SU-DHL-6 (cell line): ENCODE results near the gene VTI1A.

Experiments used
- H2AFZ ChIP-seq: fragments of 200-600 bp; sonication (generic); 2 replicates; pipeline ENCODE4 v1.6.1; 2014; ENCODE audit warnings: low read depth, mild to moderate bottlenecking, moderate library complexity, mixed read lengths, antibody characterized with exemption, low read length; ENCODE audit not compliant: severe bottlenecking
- H3F3A ChIP-seq: fragments of 200-600 bp; shearing (Covaris generic); 2 replicates; pipeline ENCODE4 v1.6.0; 2016; ENCODE audit warnings: antibody characterized with exemption, mild to moderate bottlenecking; ENCODE audit not compliant: insufficient read depth
- H3K27ac ChIP-seq: fragments of 200-600 bp; sonication (generic); 2 replicates; pipeline ENCODE4 v1.5.1; 2016; ENCODE audit warnings: low read depth, mild to moderate bottlenecking, low read length, moderate library complexity, mixed read lengths
- H3K27me3 ChIP-seq: fragments of 200-600 bp; sonication (generic), shearing (Covaris generic); 2 replicates; pipeline ENCODE4 v1.6.0; 2014; ENCODE audit warnings: mild to moderate bottlenecking, low read length
- H3K36me3 ChIP-seq: fragments of 200-600 bp; sonication (generic); 2 replicates; pipeline ENCODE4 v1.6.1; 2014; ENCODE audit warnings: mild to moderate bottlenecking, low read length, mixed read lengths
- H3K4me2 ChIP-seq: fragments of 300-600, 200-600 bp; shearing (Covaris generic), sonication (generic); 2 replicates; pipeline ENCODE4 v1.6.0; 2014; ENCODE audit warnings: low read length, low read depth, mild to moderate bottlenecking; ENCODE audit not compliant: poor library complexity, severe bottlenecking
- H3K4me3 ChIP-seq: fragments of 200-600 bp; sonication (generic); 2 replicates; pipeline ENCODE4 v1.5.1; 2014; ENCODE audit warnings: antibody characterized with exemption, low read length, mild to moderate bottlenecking, mixed read lengths; ENCODE audit not compliant: insufficient read depth, poor library complexity, severe bottlenecking
- H3K79me2 ChIP-seq: fragments of 200-600 bp; sonication (generic); 2 replicates; pipeline ENCODE4 v1.6.1; 2014; ENCODE audit warnings: mild to moderate bottlenecking, low read length, moderate library complexity; ENCODE audit not compliant: insufficient read depth
- H3K9ac ChIP-seq: fragments of 200-600 bp; sonication (generic); 2 replicates; pipeline ENCODE4 v1.7.0; 2014; ENCODE audit warnings: mild to moderate bottlenecking, low read length
- H3K9me2 ChIP-seq: fragments of 200-600 bp; sonication (generic); replicated peaks from 2 replicates; pipeline ENCODE4 v1.6.1; 2014; ENCODE audit warnings: low read length; ENCODE audit not compliant: insufficient read depth
- H3K9me3 ChIP-seq: fragments of 200-600 bp; sonication (generic); 2 replicates; pipeline ENCODE4 v1.6.1; 2014; ENCODE audit warnings: low read length, mixed read lengths; ENCODE audit not compliant: insufficient read depth
- H4K20me1 ChIP-seq: fragments of 200-600 bp; sonication (generic); 2 replicates; pipeline ENCODE4 v1.6.1; 2014; ENCODE audit warnings: low read depth, mild to moderate bottlenecking, antibody characterized with exemption, low read length, moderate library complexity, mixed read lengths
- EZH2phosphoT487 ChIP-seq: fragments of 200-600 bp; sonication (generic), shearing (Covaris generic); conservative IDR thresholded peaks from 2 replicates; pipeline ENCODE4 v1.6.1; 2018; ENCODE audit warnings: mild to moderate bottlenecking, antibody characterized with exemption, low read length, moderate library complexity, mixed read lengths
- TF ChIP-seq, protein P1 (sequence below): fragments of 200-600 bp; sonication (generic); IDR thresholded peaks from one replicate; pipeline ENCODE4 v1.5.1; 2017; ENCODE audit warnings: antibody characterized with exemption, mild to moderate bottlenecking, low read length, moderate library complexity; ENCODE audit not compliant: insufficient read depth, poor library complexity, severe bottlenecking

VTI1A gene

DNA sequence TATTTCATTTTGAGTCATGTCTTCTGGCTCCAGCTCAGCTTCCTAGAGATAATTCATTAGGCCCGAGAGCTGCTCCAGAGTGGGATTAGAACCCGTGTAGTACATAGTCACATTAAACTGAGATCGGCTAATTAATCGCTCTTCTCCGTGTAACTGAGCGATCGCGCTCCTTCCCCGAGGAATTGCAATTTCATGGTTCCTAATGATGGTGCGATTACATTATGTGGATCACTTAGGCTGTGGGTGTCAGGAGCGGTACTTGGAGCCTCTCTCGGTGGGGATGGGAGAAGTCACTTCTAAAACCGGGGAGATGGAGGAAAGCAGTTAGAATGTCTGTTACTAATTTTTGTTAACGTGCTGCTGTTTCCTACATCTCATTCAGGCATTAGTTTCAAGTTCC lies 380.1 kb downstream of the VTI1A start:
- H3K9me2 ChIP-seq = no peaks in the 10 kb centered on the region
- no peaks in the 10 kb centered on the region for H4K20me1 ChIP-seq
- H3K9me3 ChIP-seq = no peaks in the 10 kb centered on the region
- no peak overlapping the region for H3K4me3 ChIP-seq
- no peak overlapping the region for H3K4me2 ChIP-seq
- H3F3A ChIP-seq = no peaks in the 10 kb centered on the region
- H3K36me3 ChIP-seq = no peaks in the 10 kb centered on the region
- H3K9ac ChIP-seq = no peak overlapping the region
- TF ChIP-seq EZH2phosphoT487 = no peak
- TF ChIP-seq, protein P1, sequence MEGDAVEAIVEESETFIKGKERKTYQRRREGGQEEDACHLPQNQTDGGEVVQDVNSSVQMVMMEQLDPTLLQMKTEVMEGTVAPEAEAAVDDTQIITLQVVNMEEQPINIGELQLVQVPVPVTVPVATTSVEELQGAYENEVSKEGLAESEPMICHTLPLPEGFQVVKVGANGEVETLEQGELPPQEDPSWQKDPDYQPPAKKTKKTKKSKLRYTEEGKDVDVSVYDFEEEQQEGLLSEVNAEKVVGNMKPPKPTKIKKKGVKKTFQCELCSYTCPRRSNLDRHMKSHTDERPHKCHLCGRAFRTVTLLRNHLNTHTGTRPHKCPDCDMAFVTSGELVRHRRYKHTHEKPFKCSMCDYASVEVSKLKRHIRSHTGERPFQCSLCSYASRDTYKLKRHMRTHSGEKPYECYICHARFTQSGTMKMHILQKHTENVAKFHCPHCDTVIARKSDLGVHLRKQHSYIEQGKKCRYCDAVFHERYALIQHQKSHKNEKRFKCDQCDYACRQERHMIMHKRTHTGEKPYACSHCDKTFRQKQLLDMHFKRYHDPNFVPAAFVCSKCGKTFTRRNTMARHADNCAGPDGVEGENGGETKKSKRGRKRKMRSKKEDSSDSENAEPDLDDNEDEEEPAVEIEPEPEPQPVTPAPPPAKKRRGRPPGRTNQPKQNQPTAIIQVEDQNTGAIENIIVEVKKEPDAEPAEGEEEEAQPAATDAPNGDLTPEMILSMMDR = no peak
- H3K27ac ChIP-seq = no peak overlapping the region
- no peaks in the 10 kb centered on the region for H3K27me3 ChIP-seq
- H2AFZ ChIP-seq = no peak overlapping the region
- H3K79me2 ChIP-seq = no peaks in the 10 kb centered on the region

DNA sequence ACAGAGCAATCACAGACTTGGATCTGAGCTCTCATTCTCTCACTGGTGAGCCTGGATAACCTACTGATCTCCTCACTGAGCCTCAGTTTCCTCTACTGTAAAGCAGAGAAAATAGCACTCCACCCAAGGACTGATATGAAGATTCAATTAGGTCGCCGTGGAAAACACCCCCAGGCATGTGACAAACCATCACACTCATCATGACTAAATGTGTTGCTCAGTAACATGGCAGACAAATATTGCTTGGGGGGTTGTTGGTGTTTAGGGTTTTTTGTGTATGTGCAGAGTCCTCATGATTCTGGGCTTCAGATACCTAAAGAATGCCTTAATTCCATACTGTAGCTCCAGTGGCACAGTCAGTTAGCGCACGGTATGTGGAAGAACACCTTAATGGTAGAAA lies 380.9 kb downstream of the VTI1A start:
- H3K9me2 ChIP-seq = no peaks in the 10 kb centered on the region
- no peaks in the 10 kb centered on the region for H3K27me3 ChIP-seq
- no peak overlapping the region for H3K27ac ChIP-seq
- H3K79me2 ChIP-seq = no peaks in the 10 kb centered on the region
- TF ChIP-seq, protein P1 = no peak
- TF ChIP-seq EZH2phosphoT487 = no peak
- no peak overlapping the region for H2AFZ ChIP-seq
- no peaks in the 10 kb centered on the region for H4K20me1 ChIP-seq
- H3K9ac ChIP-seq = no peak overlapping the region
- H3F3A ChIP-seq = no peaks in the 10 kb centered on the region
- H3K9me3 ChIP-seq = no peaks in the 10 kb centered on the region
- no peak overlapping the region for H3K4me2 ChIP-seq
- no peaks in the 10 kb centered on the region for H3K36me3 ChIP-seq
- no peak overlapping the region for H3K4me3 ChIP-seq

DNA sequence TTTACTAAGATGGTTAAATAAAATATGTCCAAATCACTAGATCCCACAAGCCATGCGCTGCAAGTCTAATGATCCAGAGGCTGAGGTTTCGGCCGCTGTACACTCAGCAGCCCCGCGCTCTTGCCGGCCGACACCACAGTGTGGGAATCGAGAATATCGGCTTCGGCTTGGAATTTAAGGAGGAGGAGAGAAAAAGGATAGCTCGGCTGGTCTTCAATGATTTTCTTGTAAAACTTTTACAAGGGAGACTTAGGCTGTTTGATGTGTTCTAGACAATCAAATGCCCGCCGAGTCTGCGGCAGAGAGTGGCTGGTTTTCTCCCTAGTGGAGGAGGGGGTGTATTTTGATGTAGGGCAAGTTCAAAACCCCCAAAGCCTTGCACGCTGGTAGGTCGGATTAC lies 384.8 kb downstream of the VTI1A start:
- Histone ChIP-seq H3K9me2 (no peaks in the 10 kb centered on the region), H3K9ac (no peak overlapping the region), H3K79me2 (no peaks in the 10 kb centered on the region), H3K4me3 (no peak overlapping the region), H3K4me2 (no peak overlapping the region), H3F3A (no peaks in the 10 kb centered on the region), H4K20me1 (no peaks in the 10 kb centered on the region), H3K27me3 (no peaks in the 10 kb centered on the region), H3K36me3 (no peaks in the 10 kb centered on the region), H2AFZ (no peak overlapping the region), H3K27ac (no peak overlapping the region), H3K9me3 (no peaks in the 10 kb centered on the region)
- TF ChIP-seq EZH2phosphoT487 = no peak
- TF ChIP-seq, protein P1 = no peak
